ENCODE results near the gene TECPR1. TPM values are rescaled to one million over a fixed set of nuclear protein-coding genes. Genes with fewer than 3 reads are reported as not detected.

Gene TECPR1
- total RNA-seq, 1 donor from 2014 or later: 15.1 TPM

DNA sequence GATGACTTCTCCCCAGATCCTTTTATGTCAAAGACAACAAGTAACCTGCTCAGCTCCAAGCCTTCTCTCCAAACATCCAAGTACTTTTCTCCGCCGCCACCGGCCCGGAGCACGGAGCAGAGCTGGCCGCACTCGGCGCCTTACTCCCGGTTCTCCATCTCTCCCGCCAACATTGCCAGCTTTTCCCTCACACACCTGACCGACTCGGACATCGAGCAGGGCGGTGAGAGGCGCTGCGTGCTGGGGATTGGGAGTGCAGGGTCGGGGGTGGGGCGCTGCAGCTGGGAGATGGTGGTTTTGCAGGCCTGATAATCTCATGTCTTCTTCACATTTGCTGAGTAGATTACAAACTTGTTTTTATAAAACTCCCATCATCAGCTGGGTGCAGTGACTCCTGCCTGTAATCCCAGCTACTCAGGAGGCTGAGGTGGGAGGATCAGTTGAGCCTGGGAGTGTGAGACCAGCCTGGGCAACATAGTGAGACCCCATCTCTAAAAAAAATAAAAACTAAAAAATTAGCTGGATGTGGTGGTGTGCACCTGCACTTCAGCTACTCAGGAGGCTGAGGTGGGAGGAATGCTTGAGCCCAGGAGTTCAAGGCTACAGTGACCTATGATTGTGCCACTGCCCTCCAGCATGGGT lies 47.9 kb downstream of the TECPR1 start:
- Histone ChIP-seq H3K4me1 (ENCODE audit: control insufficient read depth in 3 of 3, insufficient read depth in 3 of 3, low read length in 3 of 3) (no peaks in the 10 kb centered on the region), H3K36me3 (ENCODE audit: control insufficient read depth in 3 of 3, insufficient read depth in 3 of 3, low read length in 3 of 3) (peaks cover 28 to 32% (median 28%) of the 10 kb centered on the region in 3 donors), H3K9me3 (ENCODE audit: control insufficient read depth in 3 of 3, low read length in 3 of 3) (no peaks in the 10 kb centered on the region), H3K9ac (ENCODE audit: low read depth in 1 of 3, low read length in 3 of 3) (no peak overlapping the region), H3K27me3 (ENCODE audit: control insufficient read depth in 3 of 3, insufficient read depth in 3 of 3, low read length in 3 of 3) (no peaks in the 10 kb centered on the region), H3K27ac (ENCODE audit: low read depth, low read length) (no peak overlapping the region), H3K4me3 (ENCODE audit: low read length in 3 of 3) (no peak overlapping the region)

- Histone ChIP-seq H3K36me3 (ENCODE audit: control insufficient read depth in 3 of 3, insufficient read depth in 3 of 3, low read length in 3 of 3) (peaks cover 27 to 28% (median 28%) of the 10 kb centered on the region in 3 donors), H3K9ac (ENCODE audit: low read depth in 1 of 3, low read length in 3 of 3) (no peak overlapping the region), H3K9me3 (ENCODE audit: control insufficient read depth in 3 of 3, low read length in 3 of 3) (no peaks in the 10 kb centered on the region), H3K4me3 (ENCODE audit: low read length in 3 of 3) (no peak overlapping the region), H3K27ac (ENCODE audit: low read depth, low read length) (no peak overlapping the region), H3K27me3 (ENCODE audit: control insufficient read depth in 3 of 3, insufficient read depth in 3 of 3, low read length in 3 of 3) (no peaks in the 10 kb centered on the region), H3K4me1 (ENCODE audit: control insufficient read depth in 3 of 3, insufficient read depth in 3 of 3, low read length in 3 of 3) (no peaks in the 10 kb centered on the region)
Observed at GRCh38 chr7:98203261-98203963, 48.6 kb downstream of the TECPR1 start.

DNA sequence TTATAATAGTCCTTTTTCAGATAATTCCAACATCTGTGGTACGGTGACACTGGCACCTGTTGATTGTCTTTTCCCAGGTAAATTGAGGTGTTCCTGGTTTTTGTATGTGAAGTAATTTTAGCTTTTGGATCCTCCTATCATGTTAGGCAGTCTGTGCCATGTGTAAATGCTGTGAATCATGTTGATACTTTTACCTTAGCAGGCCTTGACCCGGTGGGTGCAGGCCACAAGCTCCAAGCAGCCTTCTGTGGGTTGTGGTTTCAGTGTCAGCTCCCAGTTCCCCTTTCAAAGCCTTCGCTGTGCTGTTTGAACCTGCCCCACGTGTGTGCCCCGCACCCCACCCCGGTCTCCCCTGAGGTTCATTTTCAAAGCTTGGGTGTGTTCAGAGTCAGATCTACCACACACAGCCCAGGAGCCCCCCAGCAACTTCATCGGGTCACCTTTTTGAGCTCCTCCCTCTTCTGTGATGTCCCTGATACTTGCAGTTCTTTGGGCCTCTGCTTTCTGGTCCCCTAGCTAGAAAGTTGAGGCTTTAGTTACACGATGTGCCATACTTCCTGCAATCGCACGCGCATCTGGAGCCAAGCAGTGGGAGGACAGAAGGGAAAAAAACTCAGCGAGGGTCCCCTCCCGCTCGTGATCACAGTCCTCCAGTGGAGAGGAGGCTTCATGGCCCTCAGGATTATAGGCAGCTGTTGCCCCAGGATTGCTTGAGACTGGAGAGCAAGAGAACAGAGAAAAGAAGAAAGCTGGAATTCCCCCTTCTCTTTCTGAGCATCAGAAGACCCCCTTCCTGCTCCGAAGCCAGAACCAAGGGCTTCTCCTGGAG lies 49.5 kb downstream of the TECPR1 start:
- no peak overlapping the region for H3K4me3 ChIP-seq (ENCODE audit: low read length in 3 of 3)
- no peaks in the 10 kb centered on the region for H3K27me3 ChIP-seq (ENCODE audit: control insufficient read depth in 3 of 3, insufficient read depth in 3 of 3, low read length in 3 of 3)
- H3K9me3 ChIP-seq (ENCODE audit: control insufficient read depth in 3 of 3, low read length in 3 of 3): no peaks in the 10 kb centered on the region
- no peak overlapping the region for H3K27ac ChIP-seq (ENCODE audit: low read depth, low read length)
- no peak overlapping the region for H3K9ac ChIP-seq (ENCODE audit: low read depth in 1 of 3, low read length in 3 of 3)
- peaks cover 27 to 28% (median 28%) of the 10 kb centered on the region in 3 donors for H3K36me3 ChIP-seq (ENCODE audit: control insufficient read depth in 3 of 3, insufficient read depth in 3 of 3, low read length in 3 of 3)
- no peaks in the 10 kb centered on the region for H3K4me1 ChIP-seq (ENCODE audit: control insufficient read depth in 3 of 3, insufficient read depth in 3 of 3, low read length in 3 of 3)

DNA sequence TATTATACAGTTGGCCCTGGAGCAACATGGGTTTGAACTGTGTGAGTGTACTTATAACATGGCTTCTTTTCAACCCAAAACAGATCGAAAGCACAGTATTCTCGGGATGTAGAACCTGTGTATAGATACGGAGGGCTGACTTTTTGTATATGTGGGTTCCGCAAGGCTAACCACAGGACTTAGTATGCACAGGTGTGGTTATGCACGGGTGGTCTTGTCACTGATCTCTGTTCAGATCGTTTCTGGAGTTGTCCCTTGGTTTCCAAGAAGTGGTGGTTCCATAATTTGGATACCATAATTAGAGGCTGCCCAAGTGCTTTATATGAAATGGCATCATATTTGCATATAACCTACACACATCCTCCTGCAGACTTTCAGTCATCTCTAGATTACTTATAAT lies 51.7 kb downstream of the TECPR1 start:
- H3K4me3 ChIP-seq (ENCODE audit: low read length in 3 of 3): no peak overlapping the region
- no peak overlapping the region for H3K27ac ChIP-seq (ENCODE audit: low read depth, low read length)
- peaks cover 19 to 20% (median 19%) of the 10 kb centered on the region in 3 donors for H3K36me3 ChIP-seq (ENCODE audit: control insufficient read depth in 3 of 3, insufficient read depth in 3 of 3, low read length in 3 of 3)
- no peaks in the 10 kb centered on the region for H3K4me1 ChIP-seq (ENCODE audit: control insufficient read depth in 3 of 3, insufficient read depth in 3 of 3, low read length in 3 of 3)
- no peaks in the 10 kb centered on the region for H3K9me3 ChIP-seq (ENCODE audit: control insufficient read depth in 3 of 3, low read length in 3 of 3)
- no peak overlapping the region for H3K9ac ChIP-seq (ENCODE audit: low read depth in 1 of 3, low read length in 3 of 3)
- H3K27me3 ChIP-seq (ENCODE audit: control insufficient read depth in 3 of 3, insufficient read depth in 3 of 3, low read length in 3 of 3): no peaks in the 10 kb centered on the region

- Histone ChIP-seq H3K4me1 (ENCODE audit: control insufficient read depth in 3 of 3, insufficient read depth in 3 of 3, low read length in 3 of 3) (no peaks in the 10 kb centered on the region), H3K4me3 (ENCODE audit: low read length in 3 of 3) (no peak overlapping the region), H3K27me3 (ENCODE audit: control insufficient read depth in 3 of 3, insufficient read depth in 3 of 3, low read length in 3 of 3) (no peaks in the 10 kb centered on the region), H3K9ac (ENCODE audit: low read depth in 1 of 3, low read length in 3 of 3) (no peak overlapping the region), H3K27ac (ENCODE audit: low read depth, low read length) (no peak overlapping the region), H3K36me3 (ENCODE audit: control insufficient read depth in 3 of 3, insufficient read depth in 3 of 3, low read length in 3 of 3) (peaks cover 18 to 22% (median 19%) of the 10 kb centered on the region in 3 donors), H3K9me3 (ENCODE audit: control insufficient read depth in 3 of 3, low read length in 3 of 3) (no peaks in the 10 kb centered on the region)
Observed at GRCh38 chr7:98199131-98199530, 52.9 kb downstream of the TECPR1 start.

DNA sequence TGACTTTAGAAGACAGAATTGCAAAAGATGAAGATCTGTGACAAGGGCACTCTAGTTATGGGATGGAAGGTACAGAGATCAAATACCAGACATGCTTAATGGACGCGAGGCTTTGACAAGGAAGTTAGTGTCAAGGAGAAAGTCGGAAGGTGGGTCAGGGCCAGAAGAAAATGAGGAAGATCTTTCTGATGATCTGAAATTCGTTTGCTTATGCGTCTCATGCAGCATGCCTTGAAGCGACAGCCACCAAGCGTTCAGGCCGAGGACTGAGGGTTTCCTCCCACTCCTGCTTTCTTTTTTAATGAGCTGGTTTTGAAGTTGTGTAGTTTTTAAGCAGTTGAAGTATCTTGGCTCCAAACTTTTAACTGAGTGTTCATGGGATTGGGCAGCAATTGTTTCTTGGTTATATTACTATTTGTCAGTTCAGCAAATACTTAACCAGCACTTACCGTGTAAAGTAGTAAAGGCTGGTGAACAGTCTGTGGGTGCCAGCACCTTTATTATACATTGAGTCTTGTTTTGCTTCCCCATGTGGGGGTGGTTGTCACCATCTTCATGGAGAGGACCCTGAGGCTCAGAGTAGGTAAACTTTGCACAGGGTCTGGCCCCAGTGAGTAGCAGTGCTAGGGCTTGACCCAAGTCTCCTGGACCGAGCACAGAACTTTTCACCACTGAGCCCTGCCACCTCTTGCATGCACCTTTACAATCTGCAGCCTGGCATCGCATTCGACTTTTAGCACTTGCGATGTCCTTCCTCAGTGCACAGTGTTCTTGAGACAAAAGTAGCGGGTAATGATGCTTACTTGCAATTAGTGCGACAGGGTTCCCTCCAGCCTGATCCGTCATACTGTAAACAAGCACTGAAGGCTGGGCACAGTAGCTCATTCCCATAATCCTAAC lies 55.1 kb downstream of the TECPR1 start:
- Histone ChIP-seq H3K36me3 (ENCODE audit: control insufficient read depth in 3 of 3, insufficient read depth in 3 of 3, low read length in 3 of 3) (peaks cover 28 to 43% (median 38%) of the 10 kb centered on the region in 3 donors), H3K9me3 (ENCODE audit: control insufficient read depth in 3 of 3, low read length in 3 of 3) (no peaks in the 10 kb centered on the region)

DNA sequence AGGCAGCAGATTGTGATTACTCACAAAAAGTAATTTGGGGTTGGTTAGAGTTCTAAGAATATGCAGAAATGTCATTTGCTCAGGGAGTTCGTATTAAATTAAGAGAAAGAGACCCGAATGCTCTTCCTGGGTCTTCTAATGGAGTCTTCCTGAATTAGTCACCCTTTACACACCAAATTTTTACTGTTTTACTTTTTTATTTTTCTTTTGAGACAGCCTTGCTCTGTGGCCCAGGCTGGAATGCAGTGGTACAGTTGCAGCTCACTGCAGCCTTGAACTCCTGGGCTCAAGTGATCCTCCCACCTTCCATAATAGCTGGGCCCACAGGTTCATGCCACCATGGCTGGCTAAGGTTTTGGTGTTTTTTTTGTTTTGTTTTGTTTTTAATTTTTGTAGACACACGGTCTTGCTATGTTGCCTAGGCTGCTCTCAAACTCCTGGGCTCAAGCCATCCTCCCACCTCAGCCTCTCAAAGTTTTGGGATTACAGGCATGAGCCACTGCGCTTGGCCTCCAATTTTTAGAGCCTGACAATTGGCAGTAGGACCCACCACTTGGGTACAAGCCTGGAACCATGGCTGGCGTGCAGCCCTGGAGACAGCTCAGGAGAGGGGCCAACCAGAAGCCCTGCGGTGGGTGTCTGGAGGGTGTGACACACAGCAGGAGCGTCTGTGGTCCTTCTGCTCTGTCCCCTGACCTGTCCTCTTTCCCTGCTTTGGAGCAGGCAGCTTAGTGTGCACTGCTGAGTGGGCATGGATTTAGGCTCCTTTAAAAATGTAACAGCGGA lies 57.2 kb downstream of the TECPR1 start:
- Histone ChIP-seq H3K27ac (ENCODE audit: low read depth, low read length) (no peak overlapping the region), H3K4me3 (ENCODE audit: low read length in 3 of 3) (no peak overlapping the region), H3K9me3 (ENCODE audit: control insufficient read depth in 3 of 3, low read length in 3 of 3) (no peaks in the 10 kb centered on the region), H3K27me3 (ENCODE audit: control insufficient read depth in 3 of 3, insufficient read depth in 3 of 3, low read length in 3 of 3) (no peaks in the 10 kb centered on the region), H3K9ac (ENCODE audit: low read depth in 1 of 3, low read length in 3 of 3) (no peak overlapping the region), H3K4me1 (ENCODE audit: control insufficient read depth in 3 of 3, insufficient read depth in 3 of 3, low read length in 3 of 3) (no peaks in the 10 kb centered on the region), H3K36me3 (ENCODE audit: control insufficient read depth in 3 of 3, insufficient read depth in 3 of 3, low read length in 3 of 3) (peaks cover 38 to 54% (median 44%) of the 10 kb centered on the region in 3 donors)

More for the DNA sequence above, 55.1 kb downstream of the TECPR1 start:
- no peaks in the 10 kb centered on the region for H3K27me3 ChIP-seq (ENCODE audit: control insufficient read depth in 3 of 3, insufficient read depth in 3 of 3, low read length in 3 of 3)
- no peaks in the 10 kb centered on the region for H3K4me1 ChIP-seq (ENCODE audit: control insufficient read depth in 3 of 3, insufficient read depth in 3 of 3, low read length in 3 of 3)
- H3K27ac ChIP-seq (ENCODE audit: low read depth, low read length): no peak overlapping the region
- H3K4me3 ChIP-seq (ENCODE audit: low read length in 3 of 3): no peak overlapping the region
- H3K9ac ChIP-seq (ENCODE audit: low read depth in 1 of 3, low read length in 3 of 3): no peak overlapping the region

DNA sequence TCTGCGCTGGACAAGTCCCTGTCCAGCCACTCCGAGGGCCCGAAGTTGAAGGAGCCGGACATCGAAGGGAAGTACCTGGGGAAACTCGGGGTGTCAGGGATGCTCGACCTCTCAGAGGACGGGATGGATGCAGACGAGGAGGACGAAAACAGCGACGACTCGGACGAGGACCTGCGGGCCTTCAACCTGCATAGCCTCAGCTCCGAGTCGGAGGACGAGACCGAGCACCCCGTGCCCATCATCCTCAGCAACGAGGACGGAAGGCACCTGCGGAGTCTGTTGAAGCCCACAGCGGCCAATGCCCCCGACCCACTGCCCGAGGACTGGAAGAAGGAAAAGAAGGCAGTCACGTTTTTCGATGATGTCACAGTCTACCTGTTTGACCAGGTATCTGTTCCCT lies 57.8 kb downstream of the TECPR1 start:
- H3K36me3 ChIP-seq (ENCODE audit: control insufficient read depth in 3 of 3, insufficient read depth in 3 of 3, low read length in 3 of 3): peaks cover 38 to 54% (median 47%) of the 10 kb centered on the region in 3 donors

More for the DNA sequence above, 57.8 kb downstream of the TECPR1 start:
- H3K4me1 ChIP-seq (ENCODE audit: control insufficient read depth in 3 of 3, insufficient read depth in 3 of 3, low read length in 3 of 3): no peaks in the 10 kb centered on the region
- no peak overlapping the region for H3K27ac ChIP-seq (ENCODE audit: low read depth, low read length)
- no peaks in the 10 kb centered on the region for H3K9me3 ChIP-seq (ENCODE audit: control insufficient read depth in 3 of 3, low read length in 3 of 3)
- no peaks in the 10 kb centered on the region for H3K27me3 ChIP-seq (ENCODE audit: control insufficient read depth in 3 of 3, insufficient read depth in 3 of 3, low read length in 3 of 3)
- no peak overlapping the region for H3K4me3 ChIP-seq (ENCODE audit: low read length in 3 of 3)
- no peak overlapping the region for H3K9ac ChIP-seq (ENCODE audit: low read depth in 1 of 3, low read length in 3 of 3)
